Measurements from ENCODE around the gene CFL1. TPM values are rescaled to one million over a fixed set of nuclear protein-coding genes. Genes with fewer than 3 reads are reported as not detected.
A peak's percentile ranks its signal among the peaks of the same experiment; 100 is the strongest.

CFL1 gene
- total and polyA plus RNA-seq, 5 donors, result 285 to 470 (median 389) TPM

- DNase-seq (no peak), ATAC-seq (no peak)
- Histone ChIP-seq H3K9me3 (ENCODE audit: control insufficient read depth, low read length) (no peaks in the 10 kb centered on the region), H3K27me3 (ENCODE audit: control insufficient read depth, insufficient read depth) (no peaks in the 10 kb centered on the region), H3K27ac (ENCODE audit: low read length) (no peak overlapping the region), H3K4me3 (ENCODE audit: low read length) (no peak overlapping the region), H3K4me1 (ENCODE audit: control insufficient read depth, insufficient read depth, low read length) (no peaks in the 10 kb centered on the region)
- WGBS, result 79% methylated on average over 9 of the region's 9 CpGs
- intact Hi-C loops (cut with DNase I), result no loop called here
These were observed 48.5 kb downstream of the CFL1 start for GRCh38 chr11:65809496-65809895.

DNA sequence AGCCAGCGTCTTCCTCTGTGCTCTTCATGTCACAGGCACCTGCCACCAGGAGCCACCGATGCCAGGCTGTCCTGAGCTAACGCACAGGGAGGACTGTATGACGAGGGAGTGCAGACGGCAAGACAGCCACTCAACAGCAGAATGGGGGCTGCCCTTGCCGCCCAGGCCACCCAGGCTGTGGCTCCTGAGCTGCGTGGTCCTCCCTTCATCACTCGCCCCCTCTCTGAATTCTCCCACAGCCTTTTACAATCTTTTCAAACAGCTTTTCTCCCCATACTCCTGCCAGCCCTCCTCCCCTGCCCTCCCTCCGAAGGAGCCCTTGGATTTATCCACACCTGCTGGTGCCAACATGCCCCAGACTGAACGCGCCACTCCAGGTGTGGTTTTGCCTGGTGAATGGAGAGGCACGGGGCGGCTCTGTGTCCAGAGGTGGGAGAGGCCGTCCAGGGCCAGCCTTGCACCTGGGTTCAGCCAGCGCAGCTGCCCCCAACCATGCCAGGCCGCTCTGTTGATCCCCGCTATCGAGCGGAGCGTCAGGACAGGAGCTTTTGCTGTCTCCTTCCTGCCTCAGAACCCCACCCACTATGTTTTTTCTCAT, 49.1 kb downstream of the CFL1 start:
- no peaks in the 10 kb centered on the region for H3K27me3 ChIP-seq (ENCODE audit: control insufficient read depth, insufficient read depth)

DNA sequence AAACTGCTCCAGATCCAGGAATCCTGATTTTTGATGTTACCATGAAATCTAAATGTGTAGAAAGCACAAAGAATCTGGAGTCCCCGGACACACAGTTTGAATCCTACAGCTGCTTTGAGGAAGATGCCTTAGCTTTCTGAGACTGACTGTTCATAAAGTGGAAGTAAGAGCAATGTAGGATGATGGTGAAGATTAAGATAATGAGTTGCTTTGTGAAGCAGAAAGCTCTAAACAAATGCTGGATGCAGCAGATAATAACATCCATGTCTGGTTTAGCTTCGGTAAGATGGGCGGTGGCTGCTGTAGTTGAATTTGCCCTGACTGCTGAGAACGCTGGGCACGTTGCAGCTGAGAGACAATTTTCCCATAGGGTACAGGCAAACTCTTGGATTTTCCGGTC, 51.0 kb downstream of the CFL1 start:
- intact Hi-C loops (cut with DNase I), result no loop called here
- ATAC-seq (no peak), DNase-seq (no peak)
- H3K27ac ChIP-seq (ENCODE audit: low read length), result no peak overlapping the region
- 62% methylated on average over 6 of the region's 6 CpGs for WGBS
- H3K9me3 ChIP-seq (ENCODE audit: control insufficient read depth, low read length), result no peaks in the 10 kb centered on the region
- no peaks in the 10 kb centered on the region for H3K4me1 ChIP-seq (ENCODE audit: control insufficient read depth, insufficient read depth, low read length)
- no peaks in the 10 kb centered on the region for H3K27me3 ChIP-seq (ENCODE audit: control insufficient read depth, insufficient read depth)
- H3K4me3 ChIP-seq (ENCODE audit: low read length), result no peak overlapping the region

More for the DNA sequence above, 49.1 kb downstream of the CFL1 start:
- Histone ChIP-seq H3K9me3 (ENCODE audit: control insufficient read depth, low read length) (no peaks in the 10 kb centered on the region), H3K27ac (ENCODE audit: low read length) (no peak overlapping the region), H3K4me1 (ENCODE audit: control insufficient read depth, insufficient read depth, low read length) (no peaks in the 10 kb centered on the region), H3K4me3 (ENCODE audit: low read length) (no peak overlapping the region)
- WGBS, result 77% methylated on average over 20 of the region's 20 CpGs
- intact Hi-C loops (cut with DNase I), result no loop called here
- no peak for DNase-seq
- peak; percentile 17 to 42 for ATAC-seq

Other genes with a start within 250 kb of the CFL1 start
- 10 to 100 TPM; 35.0 to 41.2 (median 38.1) TPM for gene MAP3K11, start 244.0 kb downstream of the CFL1 start, total RNA-seq
- 30.8 TPM for gene MAP3K11, start 244.0 kb downstream of the CFL1 start, polyA plus RNA-seq
- 10 to 100 TPM; 13.4 to 17.2 (median 14.8) TPM for gene PCNX3, start 242.4 kb downstream of the CFL1 start, total RNA-seq
- 10.2 TPM for gene PCNX3, start 242.4 kb downstream of the CFL1 start, polyA plus RNA-seq
- gene SIPA1, start 220.1 kb downstream of the CFL1 start, total RNA-seq, result 10 to 100 TPM; 22.4 to 27.4 (median 26.2) TPM
- gene SIPA1, start 220.1 kb downstream of the CFL1 start, polyA plus RNA-seq, result 19.3 TPM
- gene RELA, start 195.3 kb downstream of the CFL1 start, total RNA-seq, result 10 to 100 TPM; 40.1 to 54.6 (median 40.9) TPM
- 30.6 TPM for gene RELA, start 195.3 kb downstream of the CFL1 start, polyA plus RNA-seq
- 10 to 100 TPM; 49.0 to 57.2 (median 54.0) TPM for gene KAT5, start 145.9 kb downstream of the CFL1 start, total RNA-seq
- gene KAT5, start 145.9 kb downstream of the CFL1 start, polyA plus RNA-seq, result 49.1 TPM
- 10 to 100 TPM; 68.1 to 94.4 (median 76.4) TPM for gene RNASEH2C, start 137.4 kb downstream of the CFL1 start, total RNA-seq
- gene RNASEH2C, start 137.4 kb downstream of the CFL1 start, polyA plus RNA-seq, result 158 TPM
- 10 to 100 TPM in 1 of 4 donors, 1 to 10 TPM in 3; 9.0 to 14.1 (median 9.1) TPM for gene AP5B1, start 77.2 kb downstream of the CFL1 start, total RNA-seq
- 6.6 TPM for gene AP5B1, start 77.2 kb downstream of the CFL1 start, polyA plus RNA-seq
- gene OVOL1, start 71.1 kb downstream of the CFL1 start, total RNA-seq, result not detected
- gene OVOL1, start 71.1 kb downstream of the CFL1 start, polyA plus RNA-seq, result not detected
- under 1 TPM in 3 of 4 donors, not detected in 1; 0.20 to 0.88 (median 0.48) TPM for gene SNX32, start 24.2 kb downstream of the CFL1 start, total RNA-seq
- gene SNX32, start 24.2 kb downstream of the CFL1 start, polyA plus RNA-seq, result 0.20 TPM
- 10 to 100 TPM; 33.3 to 39.5 (median 35.8) TPM for gene MUS81, start 2.3 kb upstream of the CFL1 start, total RNA-seq
- gene MUS81, start 2.3 kb upstream of the CFL1 start, polyA plus RNA-seq, result 44.7 TPM
- gene EFEMP2, start 14.6 kb upstream of the CFL1 start, total RNA-seq, result 100 to 1,000 TPM; 139 to 164 (median 142) TPM
- gene EFEMP2, start 14.6 kb upstream of the CFL1 start, polyA plus RNA-seq, result 128 TPM
- 1 to 10 TPM in 1 of 4 donors, under 1 TPM in 3; 0.45 to 1.7 (median 0.64) TPM for gene CTSW, start 21.7 kb upstream of the CFL1 start, total RNA-seq
- gene CTSW, start 21.7 kb upstream of the CFL1 start, polyA plus RNA-seq, result 0.79 TPM
- gene FIBP, start 30.3 kb upstream of the CFL1 start, total RNA-seq, result 10 to 100 TPM; 39.7 to 46.6 (median 42.8) TPM
- gene FIBP, start 30.3 kb upstream of the CFL1 start, polyA plus RNA-seq, result 37.8 TPM
- gene CCDC85B, start 32.5 kb upstream of the CFL1 start, total RNA-seq, result 10 to 100 TPM; 50.8 to 61.3 (median 57.4) TPM
- gene CCDC85B, start 32.5 kb upstream of the CFL1 start, polyA plus RNA-seq, result 80.3 TPM
- 1 to 10 TPM in 1 of 4 donors, under 1 TPM in 3; 0.57 to 5.5 (median 0.83) TPM for gene FOSL1, start 42.2 kb upstream of the CFL1 start, total RNA-seq
- 2.6 TPM for gene FOSL1, start 42.2 kb upstream of the CFL1 start, polyA plus RNA-seq
- 10 to 100 TPM; 31.1 to 41.8 (median 38.7) TPM for gene C11orf68, start 60.9 kb upstream of the CFL1 start, total RNA-seq
- gene C11orf68, start 60.9 kb upstream of the CFL1 start, polyA plus RNA-seq, result 39.8 TPM
- 10 to 100 TPM; 82.9 to 90.2 (median 85.2) TPM for gene DRAP1, start 61.2 kb upstream of the CFL1 start, total RNA-seq
- gene DRAP1, start 61.2 kb upstream of the CFL1 start, polyA plus RNA-seq, result 130 TPM
- not detected for gene TSGA10IP, start 87.3 kb upstream of the CFL1 start, total RNA-seq
- gene TSGA10IP, start 87.3 kb upstream of the CFL1 start, polyA plus RNA-seq, result not detected
- 10 to 100 TPM; 34.3 to 41.7 (median 36.9) TPM for gene SART1, start 103.6 kb upstream of the CFL1 start, total RNA-seq
- gene SART1, start 103.6 kb upstream of the CFL1 start, polyA plus RNA-seq, result 41.3 TPM
- gene EIF1AD, start 144.0 kb upstream of the CFL1 start, total RNA-seq, result 10 to 100 TPM; 19.3 to 22.2 (median 20.8) TPM
- gene EIF1AD, start 144.0 kb upstream of the CFL1 start, polyA plus RNA-seq, result 18.5 TPM
- 100 to 1,000 TPM; 175 to 258 (median 218) TPM for gene BANF1, start 144.3 kb upstream of the CFL1 start, total RNA-seq
- 274 TPM for gene BANF1, start 144.3 kb upstream of the CFL1 start, polyA plus RNA-seq
- 1 to 10 TPM; 1.2 to 3.6 (median 2.2) TPM for gene CST6, start 153.8 kb upstream of the CFL1 start, total RNA-seq
- gene CST6, start 153.8 kb upstream of the CFL1 start, polyA plus RNA-seq, result 2.1 TPM
- gene CATSPER1, start 168.3 kb upstream of the CFL1 start, total RNA-seq, result not detected
- gene CATSPER1, start 168.3 kb upstream of the CFL1 start, polyA plus RNA-seq, result not detected
- 10 to 100 TPM; 10.8 to 13.6 (median 12.1) TPM for gene GAL3ST3, start 191.0 kb upstream of the CFL1 start, total RNA-seq
- gene GAL3ST3, start 191.0 kb upstream of the CFL1 start, polyA plus RNA-seq, result 8.9 TPM
- 10 to 100 TPM; 84.4 to 97.7 (median 91.7) TPM for gene SF3B2, start 194.2 kb upstream of the CFL1 start, total RNA-seq
- gene SF3B2, start 194.2 kb upstream of the CFL1 start, polyA plus RNA-seq, result 62.1 TPM
- 10 to 100 TPM; 48.3 to 82.5 (median 56.5) TPM for gene PACS1, start 212.1 kb upstream of the CFL1 start, total RNA-seq
- gene PACS1, start 212.1 kb upstream of the CFL1 start, polyA plus RNA-seq, result 30.9 TPM